Measurements from ENCODE around the gene RET. TPM values are rescaled to one million over a fixed set of nuclear protein-coding genes. Genes with fewer than 3 reads are reported as not detected.

RET gene
- total RNA-seq, 1 experiment from 2014 or later: not detected

DNA sequence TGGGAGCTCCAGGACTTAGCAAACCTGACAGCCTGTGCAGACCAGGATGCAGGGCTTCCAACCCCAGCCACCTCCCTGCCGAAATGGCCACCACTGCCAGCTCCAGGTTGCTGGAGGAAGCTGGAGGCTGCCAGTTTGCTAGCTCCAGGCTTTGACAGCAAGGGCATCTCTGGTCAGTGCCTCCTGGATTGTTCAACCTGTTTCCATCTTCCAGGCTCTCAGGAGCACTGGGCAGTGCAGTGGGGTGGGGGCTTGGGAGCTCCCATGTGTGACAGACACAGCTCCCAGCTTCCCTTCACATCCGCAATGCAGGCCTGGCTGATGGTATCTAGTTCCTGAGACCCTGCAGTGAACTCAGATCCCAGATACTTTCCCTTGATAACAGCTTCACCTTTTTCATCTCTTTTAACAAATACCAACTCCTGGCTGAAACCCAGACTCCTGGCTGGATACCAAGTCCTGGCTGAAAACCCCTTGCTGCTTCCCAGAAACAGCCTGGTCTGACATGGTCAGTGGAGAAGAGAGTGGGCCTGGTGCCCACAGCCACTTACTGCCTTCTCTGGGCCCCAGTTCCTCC, 20.8 kb upstream of the RET start:
- no TSS peak for BruUV-seq (replicated peaks)
- Histone ChIP-seq H3K4me1 (no peaks in the 10 kb centered on the region), H3K4me3 (ENCODE audit: low read depth, low read length) (no peak overlapping the region), H3K36me3 (ENCODE audit: control insufficient read depth, insufficient read depth, low read length) (no peaks in the 10 kb centered on the region), H3K27me3 (replicated peaks; ENCODE audit: control insufficient read depth, insufficient read depth, low read length) (no peaks in the 10 kb centered on the region; the same call in none of the 2 replicates), H3K9me3 (no peaks in the 10 kb centered on the region)
- Mint-ChIP-seq H3K4me3 (ENCODE audit: unreplicated experiment) (no peak overlapping the region), H3K36me3 (ENCODE audit: insufficient read depth, unreplicated experiment) (no peaks in the 10 kb centered on the region), H3K27ac (ENCODE audit: unreplicated experiment) (no peak overlapping the region), H3K9me3 (ENCODE audit: unreplicated experiment) (no peaks in the 10 kb centered on the region), H3K27me3 (ENCODE audit: insufficient read depth, unreplicated experiment) (peaks cover 32% of the 10 kb centered on the region), H3K4me1 (ENCODE audit: low read depth, unreplicated experiment) (no peaks in the 10 kb centered on the region)
- POLR2A ChIA-PET: no interaction called here
- intact Hi-C loops (cut with micrococcal nuclease; ENCODE audit: unreplicated experiment): no loop called here
- CTCF ChIA-PET: interaction anchor here (1.1 kb wide), 1 partner anchor 23 kb away, joined by 3 read pairs; no protein-coding TSS in a partner anchor
- DNase-seq: peak in 1 of 2 experiments; percentile 23
- TF ChIP-seq, protein P1, sequence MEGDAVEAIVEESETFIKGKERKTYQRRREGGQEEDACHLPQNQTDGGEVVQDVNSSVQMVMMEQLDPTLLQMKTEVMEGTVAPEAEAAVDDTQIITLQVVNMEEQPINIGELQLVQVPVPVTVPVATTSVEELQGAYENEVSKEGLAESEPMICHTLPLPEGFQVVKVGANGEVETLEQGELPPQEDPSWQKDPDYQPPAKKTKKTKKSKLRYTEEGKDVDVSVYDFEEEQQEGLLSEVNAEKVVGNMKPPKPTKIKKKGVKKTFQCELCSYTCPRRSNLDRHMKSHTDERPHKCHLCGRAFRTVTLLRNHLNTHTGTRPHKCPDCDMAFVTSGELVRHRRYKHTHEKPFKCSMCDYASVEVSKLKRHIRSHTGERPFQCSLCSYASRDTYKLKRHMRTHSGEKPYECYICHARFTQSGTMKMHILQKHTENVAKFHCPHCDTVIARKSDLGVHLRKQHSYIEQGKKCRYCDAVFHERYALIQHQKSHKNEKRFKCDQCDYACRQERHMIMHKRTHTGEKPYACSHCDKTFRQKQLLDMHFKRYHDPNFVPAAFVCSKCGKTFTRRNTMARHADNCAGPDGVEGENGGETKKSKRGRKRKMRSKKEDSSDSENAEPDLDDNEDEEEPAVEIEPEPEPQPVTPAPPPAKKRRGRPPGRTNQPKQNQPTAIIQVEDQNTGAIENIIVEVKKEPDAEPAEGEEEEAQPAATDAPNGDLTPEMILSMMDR (IDR thresholded peaks at IDR 0.05; ENCODE audit: insufficient read depth in 1 of 2, low read depth in 1 of 2, low read length in 1 of 2, severe bottlenecking in 1 of 2, unreplicated experiment in 1 of 2): no peak

DNA sequence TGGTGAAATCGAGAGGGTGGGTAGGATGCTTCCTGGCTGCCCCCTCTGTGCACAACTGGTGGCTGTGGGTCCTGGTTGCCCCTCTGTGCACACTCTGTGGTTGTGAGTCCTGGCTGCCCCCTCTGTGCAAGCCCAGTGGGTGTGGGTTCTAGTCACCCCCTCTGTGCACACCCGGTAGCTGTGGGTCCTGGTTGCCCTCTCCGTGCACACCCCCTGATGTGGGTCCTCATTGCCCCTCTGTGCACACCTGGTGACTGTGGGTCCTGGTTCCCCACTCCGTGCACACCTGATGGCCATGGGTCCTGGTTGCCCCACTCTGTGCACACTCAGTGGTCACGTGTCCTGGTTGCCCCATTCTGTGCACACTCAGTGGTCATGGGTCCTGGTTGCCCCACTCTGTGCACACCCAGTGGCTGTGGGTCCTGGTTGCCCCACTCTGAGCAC, 20.3 kb upstream of the RET start:
- H3K27me3 ChIP-seq (replicated peaks; ENCODE audit: control insufficient read depth, insufficient read depth, low read length): no peaks in the 10 kb centered on the region; the same call in none of the 2 replicates
- H3K4me1 ChIP-seq: no peaks in the 10 kb centered on the region
- H3K36me3 Mint-ChIP-seq (ENCODE audit: insufficient read depth, unreplicated experiment): no peaks in the 10 kb centered on the region
- TF ChIP-seq, protein P1 (IDR thresholded peaks at IDR 0.05; ENCODE audit: insufficient read depth in 1 of 2, low read depth in 1 of 2, low read length in 1 of 2, severe bottlenecking in 1 of 2, unreplicated experiment in 1 of 2): no peak
- no peaks in the 10 kb centered on the region for H3K9me3 Mint-ChIP-seq (ENCODE audit: unreplicated experiment)
- POLR2A ChIA-PET: no interaction called here
- CTCF ChIA-PET: no interaction called here
- no peaks in the 10 kb centered on the region for H3K4me1 Mint-ChIP-seq (ENCODE audit: low read depth, unreplicated experiment)
- DNase-seq: peak in 1 of 2 experiments; percentile 31
- no TSS peak for BruUV-seq (replicated peaks)
- peaks cover 32% of the 10 kb centered on the region for H3K27me3 Mint-ChIP-seq (ENCODE audit: insufficient read depth, unreplicated experiment)
- intact Hi-C loops (cut with micrococcal nuclease; ENCODE audit: unreplicated experiment): no loop called here
- H3K27ac Mint-ChIP-seq (ENCODE audit: unreplicated experiment): no peak overlapping the region
- H3K36me3 ChIP-seq (ENCODE audit: control insufficient read depth, insufficient read depth, low read length): no peaks in the 10 kb centered on the region
- no peak overlapping the region for H3K4me3 Mint-ChIP-seq (ENCODE audit: unreplicated experiment)
- no peak overlapping the region for H3K4me3 ChIP-seq (ENCODE audit: low read depth, low read length)
- H3K9me3 ChIP-seq: no peaks in the 10 kb centered on the region

DNA sequence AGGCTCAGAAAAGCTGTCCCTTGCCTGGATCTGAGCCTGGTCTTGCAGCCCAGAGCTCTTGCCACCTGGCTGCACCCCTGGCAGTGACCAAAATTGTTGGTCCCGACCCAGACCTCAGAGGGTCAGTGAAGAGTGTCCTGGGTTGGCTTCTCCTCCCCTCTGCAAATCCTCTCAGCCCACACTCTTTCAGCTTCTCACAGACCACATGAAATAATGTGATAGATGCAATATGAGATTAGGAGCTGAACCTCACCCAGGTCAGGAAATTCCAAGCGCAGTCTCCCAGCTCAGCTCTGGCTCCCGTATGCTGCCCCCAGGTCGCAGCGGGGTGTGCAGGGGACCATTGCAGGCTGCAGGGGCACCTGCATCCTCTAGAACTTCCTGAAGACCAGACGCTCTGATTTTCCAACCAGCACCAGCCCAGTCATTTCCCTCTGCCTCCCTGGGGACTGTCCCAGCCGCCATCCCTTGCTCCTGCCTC, 19.6 kb upstream of the RET start:
- no peaks in the 10 kb centered on the region for H3K9me3 ChIP-seq
- H3K4me3 ChIP-seq (ENCODE audit: low read depth, low read length): no peak overlapping the region
- Mint-ChIP-seq H3K27me3 (ENCODE audit: insufficient read depth, unreplicated experiment) (peaks cover 32% of the 10 kb centered on the region), H3K4me1 (ENCODE audit: low read depth, unreplicated experiment) (no peaks in the 10 kb centered on the region), H3K4me3 (ENCODE audit: unreplicated experiment) (no peak overlapping the region), H3K27ac (ENCODE audit: unreplicated experiment) (no peak overlapping the region), H3K9me3 (ENCODE audit: unreplicated experiment) (no peaks in the 10 kb centered on the region), H3K36me3 (ENCODE audit: insufficient read depth, unreplicated experiment) (no peaks in the 10 kb centered on the region)
- no peaks in the 10 kb centered on the region; the same call in none of the 2 replicates for H3K27me3 ChIP-seq (replicated peaks; ENCODE audit: control insufficient read depth, insufficient read depth, low read length)
- DNase-seq: peak in 1 of 2 experiments; percentile 26
- TF ChIP-seq, protein P1 (IDR thresholded peaks at IDR 0.05; ENCODE audit: insufficient read depth in 1 of 2, low read depth in 1 of 2, low read length in 1 of 2, severe bottlenecking in 1 of 2, unreplicated experiment in 1 of 2): no peak
- no peaks in the 10 kb centered on the region for H3K4me1 ChIP-seq
- BruUV-seq (replicated peaks): no TSS peak
- POLR2A ChIA-PET: no interaction called here
- no peaks in the 10 kb centered on the region for H3K36me3 ChIP-seq (ENCODE audit: control insufficient read depth, insufficient read depth, low read length)
- CTCF ChIA-PET: no interaction called here
- intact Hi-C loops (cut with micrococcal nuclease; ENCODE audit: unreplicated experiment): no loop called here
